ENCODE data around the gene GMPPA. TPM values are rescaled to one million over a fixed set of nuclear protein-coding genes. Genes with fewer than 3 reads are reported as not detected.

GMPPA gene
- total and polyA plus RNA-seq, 10 donors = 21.2 to 45.5 (median 29.8) TPM

DNA sequence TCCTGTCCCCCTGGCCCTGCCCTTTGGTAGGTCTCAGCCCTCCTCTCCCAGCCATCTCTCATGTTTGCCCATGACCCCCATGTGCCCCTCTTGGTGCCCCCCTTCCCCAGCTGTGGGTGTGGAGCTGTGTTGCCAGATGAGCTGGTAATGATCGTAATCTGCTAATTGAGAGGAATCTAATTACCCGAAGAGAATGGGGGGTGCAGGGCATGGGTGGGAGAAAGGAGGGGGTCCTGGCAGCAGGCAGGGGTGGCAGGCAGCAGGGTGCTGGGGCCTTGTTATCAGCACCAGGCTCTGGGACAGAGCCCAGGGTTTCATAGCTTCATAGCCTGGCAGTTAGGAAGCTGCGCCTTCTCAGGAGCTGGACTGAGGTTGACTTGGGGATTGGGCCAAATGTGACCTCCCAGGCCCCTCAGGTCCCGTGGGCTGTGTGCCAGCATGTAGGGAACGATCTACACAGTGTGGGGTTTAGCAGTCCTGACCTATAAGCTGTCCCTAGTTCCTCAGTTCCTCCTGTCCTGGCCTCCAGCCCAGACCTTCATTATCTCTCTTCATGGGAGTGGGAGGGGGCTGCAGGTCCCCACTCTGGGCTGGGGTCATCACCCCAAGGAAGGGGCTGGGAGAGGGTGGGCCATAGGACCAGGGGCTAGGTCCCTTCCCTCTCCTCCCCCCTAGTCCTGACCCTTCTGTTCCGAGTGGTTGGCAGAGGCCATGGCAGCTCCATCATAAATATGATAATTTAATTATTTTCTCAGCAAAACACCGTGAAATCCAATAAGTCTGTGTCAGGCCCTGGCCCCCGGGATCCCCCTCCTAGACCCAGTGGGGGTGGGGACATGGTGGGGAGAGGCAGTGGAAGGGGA lies 9.1 kb downstream of the GMPPA start:
- TF ChIP-seq CTCF (IDR thresholded peaks at IDR 0.05 in 8 of 11, conservative IDR thresholded peaks at IDR 0.05 in 3 of 11) = no peak
- TF ChIP-seq POLR2AphosphoS5 (IDR thresholded peaks at IDR 0.05) = no peak
- TF ChIP-seq POLR2A (IDR thresholded peaks at IDR 0.05) = no peak
- Histone ChIP-seq H3K4me1 (peaks cover 4 to 33% (median 19%) of the 10 kb centered on the region in 6 donors), H3K27ac (no peak overlapping the region), H3K36me3 (peaks cover 0 to 54% (median 49%) of the 10 kb centered on the region in 6 donors), H3K9me3 (no peaks in the 10 kb centered on the region), H3K27me3 (replicated peaks in 1 of 7) (peaks cover 0 to 51% (median 39%) of the 10 kb centered on the region in 7 donors), H3K4me3 (no peak overlapping the region)
- intact Hi-C loops (cut with DNase I; ENCODE audit: low total_unique reads) = no loop called here
- WGBS, 5 donors = 68 to 73% (median 72%) methylated on average over 6 to 8 of the region's 8 CpGs
- no peak for DNase-seq

DNA sequence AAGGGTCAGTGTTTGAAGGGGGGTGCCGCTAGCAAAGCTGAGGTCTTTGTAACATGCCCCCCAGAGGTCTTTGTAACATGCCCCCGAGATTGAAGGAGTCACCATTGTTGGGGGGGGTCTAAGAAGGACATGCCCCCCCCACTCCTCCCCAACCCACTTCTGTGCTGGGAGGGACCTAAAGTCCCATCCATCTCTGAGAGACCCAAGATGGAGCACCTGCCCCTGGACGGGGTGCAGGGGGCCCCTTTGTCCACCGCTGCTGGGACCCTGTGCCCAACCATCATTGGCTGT lies 9.7 kb downstream of the GMPPA start:
- Histone ChIP-seq H3K4me1 (peaks cover 4 to 36% (median 19%) of the 10 kb centered on the region in 6 donors), H3K27me3 (replicated peaks in 1 of 7) (peaks cover 0 to 57% (median 44%) of the 10 kb centered on the region in 7 donors), H3K9me3 (no peaks in the 10 kb centered on the region), H3K4me3 (no peak overlapping the region), H3K27ac (no peak overlapping the region), H3K36me3 (peaks cover 0 to 48% (median 44%) of the 10 kb centered on the region in 6 donors)
- TF ChIP-seq CTCF (IDR thresholded peaks at IDR 0.05 in 8 of 11, conservative IDR thresholded peaks at IDR 0.05 in 3 of 11) (no peak), POLR2A (IDR thresholded peaks at IDR 0.05) (no peak), POLR2AphosphoS5 (IDR thresholded peaks at IDR 0.05) (no peak)
- no peak for DNase-seq
- 58 to 81% (median 68%) methylated on average over 4 of the region's 4 CpGs for WGBS, 5 donors
- intact Hi-C loops (cut with DNase I; ENCODE audit: low total_unique reads) = no loop called here

GRCh38 chr2:219508971-219509779 lies 10.5 kb downstream of the GMPPA start:
- H3K27me3 ChIP-seq (replicated peaks in 1 of 7) = peaks cover 0 to 65% (median 49%) of the 10 kb centered on the region in 7 donors
- WGBS, 5 donors = 5 to 17% (median 11%) methylated on average over 10 to 14 of the region's 14 CpGs

More at GRCh38 chr2:219508971-219509779, 10.5 kb downstream of the GMPPA start:
- Histone ChIP-seq H3K9me3 (no peaks in the 10 kb centered on the region), H3K36me3 (peaks cover 0 to 40% (median 36%) of the 10 kb centered on the region in 6 donors), H3K4me3 (peak overlapping the region in 1 of 8 donors; percentile 57), H3K27ac (no peak overlapping the region), H3K4me1 (peaks cover 4 to 44% (median 23%) of the 10 kb centered on the region in 6 donors)
- no peak for DNase-seq
- no peak for TF ChIP-seq CTCF (IDR thresholded peaks at IDR 0.05 in 8 of 11, conservative IDR thresholded peaks at IDR 0.05 in 3 of 11)
- peak in 1 of 3 donors; percentile 2 for TF ChIP-seq POLR2AphosphoS5 (IDR thresholded peaks at IDR 0.05)
- no peak for TF ChIP-seq POLR2A (IDR thresholded peaks at IDR 0.05)
- intact Hi-C loops (cut with DNase I; ENCODE audit: low total_unique reads) = no loop called here

All from spleen (tissue), 11 donors.